ENCODE results near the gene PTPRG.

PTPRG gene

DNA sequence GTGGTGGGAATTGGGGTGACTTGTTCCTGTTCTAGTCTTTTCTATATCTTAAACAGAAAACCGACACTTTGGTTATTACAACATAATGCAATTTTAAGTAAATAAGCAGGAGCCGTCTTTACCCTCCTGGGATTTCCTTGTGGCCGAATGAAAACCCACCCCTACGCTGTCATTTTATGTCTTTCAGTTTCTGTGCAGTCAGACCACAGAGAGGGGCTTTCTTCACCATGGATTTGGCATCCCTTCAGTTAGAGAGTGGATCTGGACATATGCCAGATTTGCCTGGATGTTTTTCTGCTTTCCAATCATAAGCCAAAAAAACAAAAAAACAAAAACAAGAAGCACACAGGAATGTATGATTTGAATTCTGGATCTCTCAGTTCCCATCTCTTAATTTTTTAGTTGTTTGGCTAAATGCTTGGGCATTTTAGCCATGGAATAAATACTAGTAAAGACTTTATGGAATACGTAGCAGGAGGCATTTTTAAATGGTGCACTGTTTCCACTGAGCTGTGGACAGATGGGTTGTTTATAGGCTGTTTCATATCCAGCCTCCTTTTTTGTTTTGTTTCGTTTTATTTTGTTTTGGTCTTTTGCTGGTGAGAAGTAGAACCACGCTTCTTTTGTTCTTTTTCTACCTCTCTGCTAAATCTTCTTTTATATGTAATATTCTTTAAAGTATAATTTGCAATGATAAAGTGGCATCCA, 539.1 kb downstream of the PTPRG start:
- DNase-seq: no peak

DNA sequence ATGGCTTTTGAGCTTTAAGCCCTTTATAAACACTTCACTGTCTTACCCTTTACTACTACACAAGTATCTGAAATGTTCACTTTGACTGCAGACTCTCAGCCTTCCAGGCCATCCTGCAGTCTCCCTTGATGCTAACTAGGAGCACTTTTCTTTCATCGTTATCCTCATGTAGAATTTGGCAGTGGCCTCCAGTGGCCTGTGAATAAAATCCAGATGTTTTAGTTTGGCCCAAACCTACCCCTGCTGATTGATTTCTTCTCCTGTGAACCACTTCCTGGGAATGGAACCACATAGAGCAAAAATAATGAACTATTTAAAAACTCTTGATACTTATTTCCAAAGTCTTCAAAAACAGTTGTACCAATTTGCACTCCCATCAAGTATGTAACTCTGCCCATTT, 540.1 kb downstream of the PTPRG start:
- DNase-seq: no peak

DNA sequence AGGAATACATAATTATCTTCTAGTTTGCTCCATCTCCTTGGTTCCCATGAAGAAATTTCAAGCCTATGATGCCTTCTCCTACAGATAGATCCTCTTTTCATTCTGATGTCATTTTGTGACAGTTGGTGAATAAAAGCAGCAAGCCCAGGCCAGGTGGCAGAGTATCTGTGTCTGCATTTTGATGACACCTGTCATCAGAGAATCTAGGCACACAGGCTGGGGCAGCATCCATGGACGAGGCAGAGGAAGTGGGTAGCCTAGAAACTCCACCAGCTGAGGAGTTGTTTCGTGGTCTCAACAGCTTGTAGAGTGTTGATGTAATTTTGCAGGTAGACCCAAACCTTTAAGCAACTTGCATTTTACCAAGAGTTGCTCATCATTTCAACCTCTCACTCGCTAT, 542.2 kb downstream of the PTPRG start:
- DNase-seq: no peak

DNA sequence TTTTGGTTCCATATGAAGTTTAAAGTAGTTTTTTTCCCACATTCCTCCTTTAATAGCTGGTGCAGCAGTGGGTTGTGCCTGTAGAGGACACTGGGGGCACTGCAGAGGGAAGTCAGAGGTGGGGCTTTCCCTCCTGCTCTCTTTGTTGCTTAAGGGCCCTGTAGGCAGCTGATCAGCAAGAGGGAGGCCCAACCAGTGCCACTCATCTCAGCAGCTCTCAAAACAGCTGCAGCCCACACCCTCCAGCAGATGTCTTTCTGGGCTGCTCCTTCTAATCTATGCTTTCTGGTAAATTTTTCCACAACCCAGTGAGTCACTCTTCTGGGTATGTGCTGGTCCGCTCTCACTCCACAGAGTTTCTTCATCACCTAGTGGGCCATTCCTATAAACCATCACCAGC, 548.2 kb downstream of the PTPRG start:
- DNase-seq: no peak

DNA sequence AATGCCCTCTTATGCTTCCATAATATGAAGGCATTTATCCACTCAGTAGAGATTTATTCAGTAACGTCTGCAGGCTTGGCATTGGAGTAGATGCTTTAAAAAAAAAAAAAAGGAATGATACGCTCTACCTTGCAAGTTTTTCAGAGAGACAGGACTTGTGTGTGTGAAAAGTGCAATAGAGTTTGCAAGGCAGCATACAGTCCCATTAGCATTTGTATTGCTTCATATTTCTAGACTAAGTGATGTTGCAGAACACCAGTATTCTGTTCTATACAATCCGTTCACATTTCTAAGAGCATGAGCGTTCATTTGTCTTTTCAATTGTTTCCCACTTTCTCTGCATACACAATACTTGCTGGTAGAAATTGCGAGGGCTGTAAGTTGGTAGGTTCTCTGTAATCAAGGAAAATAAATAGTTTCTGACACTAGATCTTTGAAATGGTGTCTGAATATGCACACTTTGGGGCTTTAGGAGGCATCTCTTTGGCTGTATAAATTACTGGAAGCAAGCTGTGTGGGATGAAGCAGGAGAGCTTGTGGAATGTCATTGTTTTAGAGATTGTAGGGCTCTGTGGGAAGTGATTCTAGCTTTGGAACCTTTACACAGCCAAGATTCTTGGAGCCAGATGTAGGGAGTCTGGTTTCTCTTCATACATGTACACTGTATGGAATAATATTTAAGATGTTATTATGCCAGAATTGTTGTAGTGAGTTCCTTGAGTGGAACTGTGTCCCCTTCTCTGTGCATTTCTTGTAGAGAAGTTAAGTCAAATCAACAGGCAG, 549.3 kb downstream of the PTPRG start:
- DNase-seq: no peak

DNA sequence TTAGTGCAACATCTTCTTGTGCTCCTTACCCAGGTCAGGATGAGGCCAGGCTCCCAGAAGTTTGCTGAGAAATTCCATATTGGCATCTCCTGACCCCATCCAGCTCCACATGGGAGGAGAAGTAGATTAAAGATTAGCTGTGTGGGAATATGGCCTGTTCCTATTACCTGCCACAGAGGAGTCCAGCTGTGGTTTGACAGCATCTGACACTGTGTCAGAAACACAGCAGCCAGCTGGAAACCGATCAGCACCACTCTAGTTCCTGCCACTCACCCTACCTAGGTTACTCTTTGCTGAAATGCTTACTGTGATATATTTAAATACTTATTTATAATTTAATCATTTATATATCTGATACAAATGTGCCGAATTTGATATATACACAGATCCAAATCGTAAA, 551.7 kb downstream of the PTPRG start:
- DNase-seq: no peak

DNA sequence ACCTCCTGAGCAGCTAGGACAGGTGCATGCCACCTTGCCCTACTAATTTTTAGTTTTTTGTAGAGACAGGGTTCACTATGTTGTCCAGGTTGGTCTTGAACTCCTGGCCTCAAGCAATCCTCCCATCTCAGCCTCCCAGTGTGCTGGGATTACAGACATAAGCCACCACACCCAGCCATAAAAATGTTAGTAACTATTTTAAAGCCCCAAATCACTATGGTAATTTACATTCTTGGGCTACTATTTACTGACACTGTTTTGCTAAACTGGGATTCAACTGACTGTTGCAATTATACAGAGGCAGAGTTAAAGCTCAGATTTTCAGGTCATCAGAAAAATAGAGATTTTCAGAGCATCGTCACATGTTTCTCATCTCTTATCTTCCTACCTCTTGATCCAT, 553.4 kb downstream of the PTPRG start:
- DNase-seq: no peak

DNA sequence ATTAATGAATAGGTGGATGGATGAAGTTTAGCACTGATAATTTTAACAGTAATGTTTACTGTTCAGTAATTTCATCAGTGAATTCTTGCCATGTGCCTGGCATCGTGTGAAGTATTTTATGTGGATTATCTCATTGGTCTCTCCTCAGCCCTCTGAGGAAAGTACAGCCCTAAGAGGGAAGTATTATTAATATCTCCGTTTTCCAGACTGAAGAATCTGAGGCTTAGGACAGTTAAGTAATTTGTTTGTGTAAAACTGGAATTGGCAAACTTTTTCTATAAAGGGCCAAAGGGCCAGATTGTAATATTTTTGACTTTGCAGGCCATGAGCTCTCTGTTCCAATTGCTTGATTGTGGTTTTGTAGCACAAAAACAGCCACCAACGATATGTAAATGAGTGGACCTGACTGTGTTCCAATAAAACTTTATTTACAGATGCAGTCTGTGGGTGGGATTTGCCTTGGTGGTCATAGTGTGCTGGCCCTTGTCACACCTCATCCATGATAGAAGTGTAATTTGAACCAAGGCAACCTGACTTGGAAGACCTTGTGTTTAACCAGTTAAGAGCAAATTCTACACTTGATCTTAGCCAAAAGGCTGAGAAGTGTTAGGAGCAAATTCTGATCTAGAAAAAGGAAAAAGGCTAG, 556.7 kb downstream of the PTPRG start:
- DNase-seq: no peak

DNA sequence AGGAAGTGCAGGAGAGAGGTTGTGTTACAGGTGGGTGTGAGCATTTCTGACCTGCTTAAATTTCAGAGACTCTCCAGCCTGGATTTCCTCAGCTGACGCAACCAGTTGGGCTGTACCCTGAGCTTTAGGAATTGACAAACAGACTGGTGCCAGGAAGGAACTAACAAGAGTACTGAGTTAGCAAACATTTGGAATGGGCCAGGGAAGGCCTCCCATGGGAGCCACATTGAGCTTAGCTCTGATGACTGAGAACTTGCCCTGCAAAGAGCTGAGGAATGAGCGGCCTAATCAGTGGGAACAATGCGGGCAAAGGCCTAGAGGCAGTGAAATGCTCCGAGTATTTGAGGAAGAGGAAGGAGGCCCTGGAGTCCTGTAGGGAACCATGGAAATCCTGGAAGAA, 557.8 kb downstream of the PTPRG start:
- no peak for DNase-seq

DNA sequence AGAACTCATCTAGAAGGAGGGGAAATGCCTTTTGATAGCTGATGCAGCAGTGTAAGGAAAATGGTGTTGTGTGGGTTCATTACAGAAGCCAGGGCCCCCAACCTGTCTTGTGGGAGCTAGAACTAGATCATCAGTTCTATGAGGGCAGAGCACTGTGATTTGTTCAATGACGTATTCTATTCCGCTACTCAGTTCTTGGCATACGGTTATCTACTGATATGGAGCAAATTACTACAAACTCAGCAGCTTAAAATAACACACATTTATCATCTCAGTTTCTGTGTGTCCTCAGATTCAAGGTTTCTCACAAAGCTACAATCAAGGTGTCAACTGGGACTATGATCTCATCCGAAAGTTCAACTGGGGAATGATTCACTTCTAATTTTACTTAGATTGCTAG, 561.4 kb downstream of the PTPRG start:
- no peak for DNase-seq

DNA sequence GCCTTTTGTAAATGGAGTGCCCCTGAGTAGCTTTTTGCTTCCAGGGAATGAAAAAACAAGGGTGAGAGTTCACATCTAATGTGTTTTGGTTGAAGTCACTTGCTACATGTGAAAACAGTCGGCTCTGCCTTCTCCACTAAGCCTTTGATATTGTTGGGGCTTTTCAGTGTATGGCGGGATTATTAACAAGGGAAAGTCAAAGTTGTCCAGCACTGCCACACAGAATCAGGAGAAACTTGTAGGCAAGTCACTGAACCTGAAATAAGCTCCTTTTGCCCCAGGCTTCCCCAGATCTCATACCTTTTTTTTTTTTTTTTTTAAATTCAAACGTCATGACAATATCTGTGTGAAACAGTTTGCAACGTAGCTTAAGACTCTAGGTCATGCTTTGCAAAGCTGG, 564.0 kb downstream of the PTPRG start:
- no peak for DNase-seq

DNA sequence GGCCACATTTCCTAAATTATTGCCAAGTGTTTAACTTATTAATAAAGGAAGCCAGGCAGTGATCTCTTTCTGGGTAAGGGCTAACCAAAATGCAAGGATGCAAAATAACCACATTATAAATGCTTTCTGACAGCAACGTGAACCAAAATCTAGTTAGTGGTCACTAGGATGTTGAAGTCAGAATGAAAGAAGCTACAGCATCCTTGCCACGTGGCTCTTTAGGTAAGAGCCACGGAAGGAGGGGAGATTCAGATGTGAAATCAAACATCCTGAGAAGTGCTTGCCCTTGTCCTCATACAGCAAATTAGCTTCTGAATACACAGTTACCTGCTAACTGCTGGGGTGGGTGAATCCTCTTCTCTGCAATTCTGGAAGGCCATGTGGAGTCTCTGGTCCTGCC, 565.7 kb downstream of the PTPRG start:
- DNase-seq: no peak

DNA sequence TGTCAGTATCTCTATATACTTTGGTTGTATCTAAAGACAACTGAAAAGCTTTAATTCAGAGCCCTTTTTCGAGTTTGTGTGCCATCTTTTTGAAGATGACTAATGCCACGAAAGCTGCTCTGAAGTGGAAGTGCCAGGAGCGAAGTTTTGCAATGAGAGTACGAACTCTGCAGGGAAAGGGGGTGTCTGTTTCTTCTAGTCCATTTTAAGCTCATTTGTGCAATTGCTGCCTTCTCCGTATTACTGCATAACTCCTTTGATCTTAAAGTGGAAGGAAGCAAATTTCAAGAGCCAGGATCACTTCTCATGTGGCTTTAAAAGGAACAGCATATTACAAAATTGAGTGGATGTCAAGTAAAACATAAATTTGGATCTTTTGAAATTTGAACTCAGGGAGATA, 566.7 kb downstream of the PTPRG start:
- DNase-seq: no peak

DNA sequence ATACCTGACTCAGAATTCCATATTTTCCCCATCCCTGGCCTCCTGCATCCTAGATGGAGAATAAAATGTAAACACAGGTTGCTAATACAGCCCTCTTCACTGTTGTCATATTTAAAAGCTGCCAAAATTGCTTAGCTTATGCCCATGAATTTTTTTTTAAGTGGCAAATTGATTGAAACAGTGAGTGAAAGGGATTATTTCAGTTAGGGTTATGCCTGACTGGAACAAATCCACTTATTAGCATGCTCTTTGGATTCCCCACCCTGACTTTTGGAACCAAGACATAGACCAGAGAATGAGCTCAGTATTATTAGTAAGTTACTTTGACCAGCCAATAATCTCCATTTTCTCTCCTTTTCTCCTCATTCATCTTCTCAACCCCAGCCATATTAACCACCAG, 567.3 kb downstream of the PTPRG start:
- no peak for DNase-seq

DNA sequence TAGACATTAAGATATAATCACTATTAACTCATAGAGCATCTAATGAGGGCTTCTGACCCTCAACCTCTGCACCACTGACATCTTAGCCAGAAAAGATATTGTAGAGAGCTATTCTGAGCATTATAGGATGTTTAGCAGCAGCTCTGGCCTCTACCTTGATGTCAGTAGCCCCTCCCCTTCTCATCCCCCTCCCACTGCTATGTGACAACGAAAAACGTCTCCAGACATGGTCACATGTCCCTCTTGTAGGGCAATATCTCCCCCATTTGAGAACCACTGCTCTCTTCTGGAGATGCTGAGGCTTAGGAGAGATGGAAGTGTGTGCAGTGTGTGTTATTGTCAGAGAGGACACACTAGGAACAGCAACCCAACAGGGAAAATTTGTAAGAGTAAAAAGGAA, 569.7 kb downstream of the PTPRG start:
- DNase-seq: no peak

DNA sequence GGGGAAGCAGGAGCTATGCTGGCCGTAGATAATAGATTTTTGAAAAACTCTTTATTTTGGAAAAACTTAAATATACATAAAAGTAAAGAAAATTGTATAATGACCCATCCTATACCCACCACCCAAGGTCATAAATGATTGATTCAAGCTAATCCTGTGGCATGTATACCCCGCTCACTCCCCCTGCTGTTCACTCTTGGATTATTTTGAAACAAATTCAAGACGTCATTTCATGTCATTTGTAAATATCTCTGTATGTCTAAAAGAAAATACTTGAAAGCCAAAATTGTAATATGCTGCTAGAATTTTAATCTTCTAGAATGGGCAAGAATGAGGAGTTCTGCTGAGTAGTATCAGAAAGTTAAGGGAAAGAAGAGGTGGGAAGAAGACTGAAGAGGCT, 570.2 kb downstream of the PTPRG start:
- no peak for DNase-seq

DNA sequence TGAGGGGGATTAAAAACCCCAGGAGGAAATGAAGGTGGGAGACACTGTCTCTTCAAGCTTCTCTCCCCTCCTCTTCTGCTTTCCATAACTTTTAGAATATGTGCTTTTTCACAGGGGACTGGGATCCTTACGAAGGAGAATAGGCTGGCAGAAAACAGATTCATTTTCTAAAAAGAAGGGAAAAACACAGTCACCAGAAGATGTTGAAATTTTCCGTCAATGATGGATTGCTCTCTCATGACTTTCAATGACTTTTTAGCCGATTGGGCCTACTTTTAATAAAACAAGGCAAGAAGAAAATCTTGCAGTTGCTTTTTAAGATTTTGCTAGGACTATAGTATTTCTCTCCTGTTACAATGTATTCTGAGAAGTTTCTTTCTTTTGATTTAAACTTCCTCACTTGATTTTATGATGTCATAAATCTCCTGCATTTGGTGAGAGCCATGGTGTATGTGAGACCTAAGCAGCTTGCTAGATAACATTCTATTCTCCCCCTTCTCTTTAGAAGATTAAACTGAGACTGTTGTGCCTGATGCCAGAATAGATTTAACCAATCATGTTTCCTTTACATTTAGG, 570.7 kb downstream of the PTPRG start:
- no peak for DNase-seq

DNA sequence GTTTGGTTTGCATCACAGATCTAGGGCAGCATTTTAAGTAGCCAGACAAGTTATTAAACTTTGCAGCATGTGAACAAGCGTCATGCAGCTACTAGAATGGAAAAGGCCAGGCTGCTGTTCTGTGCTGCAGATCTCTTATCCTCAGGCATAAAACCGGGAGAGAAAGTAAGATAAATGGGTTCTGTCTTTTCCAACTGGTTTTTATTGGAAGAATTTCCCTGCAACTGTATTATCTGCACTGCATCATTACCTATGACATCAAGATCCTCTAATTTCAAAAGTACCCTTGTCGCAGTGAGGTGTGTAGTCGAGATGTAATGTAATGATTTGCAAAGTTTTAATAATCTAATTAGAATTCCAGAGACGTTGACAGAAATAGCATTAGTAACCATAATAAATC, 571.6 kb downstream of the PTPRG start:
- no peak for DNase-seq

DNA sequence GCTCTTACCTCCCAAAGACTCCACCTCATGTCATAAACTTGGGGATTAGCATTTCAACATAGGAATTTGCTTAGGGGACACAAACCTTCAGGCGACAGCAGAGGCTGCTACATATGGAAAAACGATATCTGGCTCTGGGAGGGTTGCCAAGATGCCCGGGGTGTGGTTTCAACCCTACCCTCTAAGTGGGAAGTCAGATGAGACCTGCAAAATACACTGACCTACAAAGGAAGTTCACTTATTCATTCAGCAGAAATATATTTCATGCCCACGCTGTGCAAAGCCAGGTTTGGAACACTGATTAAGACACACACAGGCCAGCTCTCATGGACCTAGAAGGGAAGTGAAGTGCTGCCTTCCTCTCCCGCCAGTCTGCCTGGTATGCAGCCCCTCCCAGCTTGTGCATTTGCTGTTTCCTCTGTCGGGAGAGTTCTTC, 572.7 kb downstream of the PTPRG start:
- no peak for DNase-seq

DNA sequence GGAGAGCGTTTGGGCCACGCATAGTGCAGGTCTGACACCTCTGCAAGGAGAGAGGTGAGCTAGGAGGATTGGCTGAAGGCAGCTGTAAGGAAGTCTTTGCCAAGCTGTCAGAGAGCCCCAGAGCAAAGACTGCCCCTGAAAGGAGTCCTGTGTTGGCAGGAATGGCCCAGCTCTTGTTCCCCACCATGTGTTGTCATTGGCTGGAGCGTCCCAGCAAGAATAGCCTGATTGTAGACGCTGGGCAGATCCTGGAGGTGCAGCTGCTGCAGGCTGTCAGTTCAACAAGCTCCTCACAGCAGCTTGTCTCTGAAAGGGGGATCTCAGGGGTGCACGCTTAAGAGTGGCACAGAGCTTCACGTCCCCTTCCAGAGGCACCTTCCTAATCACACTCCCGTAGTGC, 574.4 kb downstream of the PTPRG start:
- no peak for DNase-seq

DNA sequence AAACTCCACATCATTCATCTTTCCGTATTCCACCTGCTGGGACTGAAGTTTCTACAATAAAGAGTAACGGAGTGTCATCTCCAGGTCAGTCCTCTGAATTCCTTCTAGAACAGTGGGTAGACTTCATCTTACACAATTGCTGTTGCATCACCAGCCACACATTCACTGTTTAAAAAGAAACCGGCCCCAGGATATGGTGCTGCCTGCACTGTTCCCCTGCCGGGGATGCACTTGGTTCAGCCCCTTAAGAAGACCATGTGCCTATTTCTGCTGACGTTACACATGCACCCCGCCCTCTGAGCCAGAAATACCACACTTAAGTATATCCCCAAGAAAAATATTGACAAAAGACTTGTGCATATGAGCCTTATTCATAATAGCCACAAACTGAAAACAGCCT, 578.6 kb downstream of the PTPRG start:
- no peak for DNase-seq

DNA sequence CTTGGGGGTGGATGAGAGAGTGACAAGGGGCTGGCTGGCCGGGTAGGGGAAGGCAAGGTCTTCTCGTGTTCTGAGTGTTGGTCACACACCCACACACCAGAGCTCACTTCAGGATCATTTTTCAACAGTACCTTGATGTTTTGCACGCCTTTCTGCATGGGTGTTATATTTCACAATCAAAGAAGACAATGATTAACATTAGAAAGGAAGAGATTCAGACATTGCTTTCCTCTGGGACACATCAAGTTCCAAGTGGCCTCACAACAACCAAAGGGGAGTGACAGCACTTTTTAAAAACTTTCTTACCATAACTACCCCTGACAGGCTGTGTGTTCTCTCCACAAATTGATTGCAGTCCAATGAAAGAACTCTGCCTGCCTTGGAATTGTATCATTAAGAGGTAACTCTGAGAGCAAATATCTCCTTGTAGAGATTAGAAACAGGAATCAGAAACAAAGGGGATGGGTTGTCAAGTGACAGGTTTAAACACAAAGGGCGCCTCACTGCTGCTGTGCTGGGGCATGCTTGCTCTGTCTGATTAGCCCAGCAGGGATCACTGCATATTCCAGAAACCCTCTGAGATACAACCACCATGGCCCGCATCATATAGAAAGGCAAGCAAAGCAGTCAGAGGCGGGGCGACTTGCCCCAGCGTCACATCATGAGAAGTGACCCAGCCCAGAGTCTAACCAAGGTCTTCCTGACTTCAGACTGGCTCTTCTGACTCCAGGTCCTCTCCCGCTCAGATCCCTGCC, 581.1 kb downstream of the PTPRG start:
- no peak for DNase-seq

DNA sequence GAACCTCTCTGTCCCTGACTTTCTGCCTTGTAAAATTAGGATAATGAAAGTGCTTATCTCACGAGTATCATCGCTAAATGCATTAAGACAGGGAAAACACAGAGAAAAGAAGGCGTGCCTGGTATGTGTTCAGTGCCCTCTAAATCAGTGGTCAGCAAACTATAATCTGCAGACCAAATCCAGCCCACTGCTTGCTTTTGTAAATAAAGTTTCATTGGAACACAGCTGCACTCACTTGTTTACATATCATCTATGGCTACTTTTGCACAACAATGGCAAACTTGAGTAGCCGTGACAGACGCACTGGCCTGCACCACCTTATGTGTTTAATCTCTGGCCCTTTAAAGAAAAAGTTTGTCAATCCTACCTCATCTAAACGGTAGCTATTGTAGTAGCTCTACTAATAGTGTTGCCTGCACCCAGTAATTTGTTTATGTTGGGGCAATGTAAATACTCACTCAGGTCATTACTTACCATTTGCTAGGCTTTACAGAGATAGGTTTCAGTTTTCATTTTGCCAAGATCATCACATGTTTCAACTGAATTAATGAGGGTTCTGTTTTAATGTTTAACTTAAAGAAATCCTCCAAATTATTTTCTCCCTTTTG, 582.6 kb downstream of the PTPRG start:
- no peak for DNase-seq

Data from NCI-H1436 (cell line).